HG03066 (cell line): ENCODE data around the gene DSP.

Source experiments
- ATAC-seq: cut with Tn5 transposase; IDR thresholded peaks from one replicate; pipeline ENCODE4 v1.9.1; 2021; ENCODE audit warnings: low read depth; ENCODE audit not compliant: unreplicated experiment

The DSP gene, protein sequence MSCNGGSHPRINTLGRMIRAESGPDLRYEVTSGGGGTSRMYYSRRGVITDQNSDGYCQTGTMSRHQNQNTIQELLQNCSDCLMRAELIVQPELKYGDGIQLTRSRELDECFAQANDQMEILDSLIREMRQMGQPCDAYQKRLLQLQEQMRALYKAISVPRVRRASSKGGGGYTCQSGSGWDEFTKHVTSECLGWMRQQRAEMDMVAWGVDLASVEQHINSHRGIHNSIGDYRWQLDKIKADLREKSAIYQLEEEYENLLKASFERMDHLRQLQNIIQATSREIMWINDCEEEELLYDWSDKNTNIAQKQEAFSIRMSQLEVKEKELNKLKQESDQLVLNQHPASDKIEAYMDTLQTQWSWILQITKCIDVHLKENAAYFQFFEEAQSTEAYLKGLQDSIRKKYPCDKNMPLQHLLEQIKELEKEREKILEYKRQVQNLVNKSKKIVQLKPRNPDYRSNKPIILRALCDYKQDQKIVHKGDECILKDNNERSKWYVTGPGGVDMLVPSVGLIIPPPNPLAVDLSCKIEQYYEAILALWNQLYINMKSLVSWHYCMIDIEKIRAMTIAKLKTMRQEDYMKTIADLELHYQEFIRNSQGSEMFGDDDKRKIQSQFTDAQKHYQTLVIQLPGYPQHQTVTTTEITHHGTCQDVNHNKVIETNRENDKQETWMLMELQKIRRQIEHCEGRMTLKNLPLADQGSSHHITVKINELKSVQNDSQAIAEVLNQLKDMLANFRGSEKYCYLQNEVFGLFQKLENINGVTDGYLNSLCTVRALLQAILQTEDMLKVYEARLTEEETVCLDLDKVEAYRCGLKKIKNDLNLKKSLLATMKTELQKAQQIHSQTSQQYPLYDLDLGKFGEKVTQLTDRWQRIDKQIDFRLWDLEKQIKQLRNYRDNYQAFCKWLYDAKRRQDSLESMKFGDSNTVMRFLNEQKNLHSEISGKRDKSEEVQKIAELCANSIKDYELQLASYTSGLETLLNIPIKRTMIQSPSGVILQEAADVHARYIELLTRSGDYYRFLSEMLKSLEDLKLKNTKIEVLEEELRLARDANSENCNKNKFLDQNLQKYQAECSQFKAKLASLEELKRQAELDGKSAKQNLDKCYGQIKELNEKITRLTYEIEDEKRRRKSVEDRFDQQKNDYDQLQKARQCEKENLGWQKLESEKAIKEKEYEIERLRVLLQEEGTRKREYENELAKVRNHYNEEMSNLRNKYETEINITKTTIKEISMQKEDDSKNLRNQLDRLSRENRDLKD (N-terminal part only)

DNA sequence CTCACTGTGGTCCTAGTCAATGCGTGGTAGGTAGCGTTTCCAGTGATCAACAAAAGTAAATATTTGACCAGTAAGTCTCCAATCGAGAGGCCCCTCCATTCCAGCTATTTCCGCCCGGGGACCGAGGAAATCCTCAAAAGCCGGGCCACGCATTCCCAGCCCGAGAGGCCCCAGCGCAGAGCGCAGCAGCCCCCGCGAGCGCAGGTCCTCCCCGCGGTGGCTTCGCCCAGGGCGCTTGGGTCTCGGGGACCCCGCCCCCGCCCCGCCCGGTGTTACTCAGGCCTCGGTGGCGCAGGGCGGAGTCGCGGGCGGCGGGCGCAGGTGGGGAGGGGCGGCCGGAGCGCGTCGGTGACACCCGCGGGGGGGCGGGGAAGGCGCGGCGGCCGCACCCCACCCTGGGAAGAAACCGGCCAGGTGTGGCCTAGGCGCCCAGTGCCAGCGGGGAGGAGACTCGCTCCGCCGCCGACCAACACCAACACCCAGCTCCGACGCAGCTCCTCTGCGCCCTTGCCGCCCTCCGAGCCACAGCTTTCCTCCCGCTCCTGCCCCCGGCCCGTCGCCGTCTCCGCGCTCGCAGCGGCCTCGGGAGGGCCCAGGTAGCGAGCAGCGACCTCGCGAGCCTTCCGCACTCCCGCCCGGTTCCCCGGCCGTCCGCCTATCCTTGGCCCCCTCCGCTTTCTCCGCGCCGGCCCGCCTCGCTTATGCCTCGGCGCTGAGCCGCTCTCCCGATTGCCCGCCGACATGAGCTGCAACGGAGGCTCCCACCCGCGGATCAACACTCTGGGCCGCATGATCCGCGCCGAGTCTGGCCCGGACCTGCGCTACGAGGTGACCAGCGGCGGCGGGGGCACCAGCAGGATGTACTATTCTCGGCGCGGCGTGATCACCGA is at the start of gene DSP:
Gene DSP, plus strand, starts transcription at position 497 of the 890 bp plus-strand sequence. Its CDS starts 245 bp downstream, at position 742.
- ATAC-seq = no peak

DNA sequence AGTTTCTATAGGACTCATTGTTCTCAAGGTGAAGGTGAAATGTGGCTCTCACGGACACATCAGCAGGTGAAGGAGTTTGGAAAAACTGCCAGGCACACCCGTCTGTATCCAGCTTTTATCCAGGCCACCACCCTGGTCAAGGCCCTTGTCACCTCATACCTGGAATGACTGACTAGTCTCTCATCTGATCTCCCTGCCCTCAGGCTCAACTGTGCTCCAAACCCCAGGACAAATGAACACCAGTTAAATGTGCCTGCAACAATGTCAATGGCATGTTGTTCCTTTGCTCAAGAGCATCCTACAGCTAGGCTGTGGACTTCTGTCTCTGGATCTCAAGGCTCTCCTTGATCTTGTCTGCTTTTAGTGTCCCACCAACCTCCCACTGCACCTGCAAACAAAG is 47.6 kb upstream of the DSP start:
- ATAC-seq = no peak

DNA sequence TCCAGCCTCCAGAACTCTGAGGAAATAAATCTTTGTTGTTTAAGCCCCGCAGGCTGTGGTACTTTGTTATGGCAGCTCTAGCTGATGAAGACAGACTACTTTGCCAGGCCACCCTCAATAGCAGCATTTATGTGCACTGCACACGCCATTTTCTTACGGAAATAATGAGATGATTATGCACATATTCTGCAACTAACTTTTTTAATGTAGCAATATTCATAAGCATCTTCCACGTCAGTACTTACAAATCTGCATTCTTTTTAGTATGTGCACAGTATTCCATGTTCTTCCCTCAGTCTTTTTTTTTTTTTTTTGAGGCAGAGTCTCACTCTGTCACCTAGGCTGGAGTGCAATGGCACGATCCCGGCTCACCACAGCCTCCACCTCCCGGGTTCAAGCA is 46.8 kb upstream of the DSP start:
- ATAC-seq = no peak

DNA sequence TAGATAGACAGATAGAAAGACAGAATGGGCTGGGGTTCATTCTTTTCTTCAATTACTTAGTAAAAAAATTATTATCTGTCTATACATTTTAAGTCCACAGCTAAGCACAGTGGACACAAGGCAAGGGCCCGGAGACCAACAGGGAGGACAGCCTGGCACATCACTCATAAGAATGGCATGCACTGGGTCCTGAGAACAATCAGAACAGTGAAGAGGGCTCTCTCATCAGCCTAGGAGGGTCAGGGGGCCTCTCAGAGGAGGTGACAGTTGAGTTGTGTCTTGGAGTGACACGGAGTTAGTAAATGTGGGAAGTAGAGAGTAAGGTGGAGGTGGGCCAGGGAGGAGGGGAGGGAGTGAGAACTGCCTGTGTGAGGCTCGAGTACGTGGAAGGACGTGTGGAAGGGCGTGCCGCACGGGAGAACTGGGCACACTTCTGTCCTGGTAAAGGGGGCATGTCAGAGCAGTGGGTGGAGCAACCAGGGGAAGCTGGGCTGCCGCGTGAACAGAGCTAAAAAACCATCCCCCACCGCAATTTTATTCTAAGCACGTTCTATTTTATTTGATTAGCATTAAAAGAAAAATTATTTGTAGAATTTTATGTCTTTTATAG is 45.1 kb upstream of the DSP start:
- no peak for ATAC-seq

DNA sequence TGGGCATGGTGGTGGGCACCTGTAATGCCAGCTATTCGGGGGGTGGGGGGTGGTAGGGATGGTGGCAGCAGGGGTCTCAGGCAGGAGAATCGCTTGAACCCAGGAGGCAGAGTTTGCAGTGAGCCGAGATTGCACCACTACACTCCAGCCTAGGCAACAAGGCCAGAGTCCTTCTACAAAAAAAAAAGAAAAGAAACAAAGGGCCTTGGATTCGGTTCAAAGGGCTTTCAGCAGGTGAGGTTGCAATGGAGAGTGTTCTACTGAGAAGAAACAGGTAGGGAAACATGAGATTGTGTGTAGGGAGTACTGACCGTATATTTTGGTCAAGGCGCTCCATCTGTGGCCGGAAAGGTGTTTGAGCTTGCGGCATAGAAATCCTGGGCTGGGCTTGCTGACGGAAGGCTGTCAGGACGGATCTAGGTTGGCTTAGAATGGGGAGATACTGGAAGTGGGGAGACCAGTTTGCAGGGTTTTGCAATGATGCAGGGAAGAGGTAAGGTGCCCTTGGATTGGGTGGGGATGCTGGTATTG is 40.7 kb upstream of the DSP start:
- no peak for ATAC-seq

DNA sequence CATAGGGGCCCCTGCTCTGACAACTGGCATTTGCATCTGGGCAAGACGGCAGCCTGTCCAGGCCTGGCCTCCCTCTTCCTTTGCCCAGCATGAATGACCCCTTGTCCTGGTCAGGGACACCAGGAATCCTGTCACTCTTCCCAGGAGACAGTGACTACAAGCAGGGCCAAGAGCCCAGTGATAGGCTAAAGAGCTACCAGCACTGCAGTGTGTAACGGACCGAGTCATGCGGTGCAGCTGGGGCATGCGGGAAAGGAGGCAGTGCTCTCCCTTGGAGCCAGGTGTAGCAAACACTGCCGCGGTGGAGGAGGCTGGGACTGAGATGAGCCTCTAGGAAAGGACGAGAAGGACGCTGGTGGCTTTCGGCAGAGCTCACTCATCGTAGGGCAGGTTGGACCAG is 38.7 kb upstream of the DSP start:
- no peak for ATAC-seq

DNA sequence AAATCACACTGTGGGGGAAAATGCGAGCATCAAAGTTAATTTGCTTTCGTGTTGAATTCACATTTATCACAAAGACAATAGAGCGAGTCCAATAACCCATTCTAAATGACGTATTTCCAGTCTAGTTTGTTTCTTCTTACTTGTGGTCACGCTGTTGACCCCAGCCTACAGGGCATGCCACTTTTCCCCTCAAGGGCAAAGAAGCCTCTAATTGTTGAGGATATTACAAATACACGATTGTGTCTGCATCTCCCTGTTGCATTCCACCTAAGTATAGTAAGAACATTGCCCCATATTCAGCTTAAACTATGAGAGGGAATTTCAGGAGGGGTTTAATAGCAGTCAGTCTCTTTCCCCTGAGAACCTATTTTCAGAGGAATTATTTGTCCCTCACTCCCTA is 37.4 kb upstream of the DSP start:
- no peak for ATAC-seq

DNA sequence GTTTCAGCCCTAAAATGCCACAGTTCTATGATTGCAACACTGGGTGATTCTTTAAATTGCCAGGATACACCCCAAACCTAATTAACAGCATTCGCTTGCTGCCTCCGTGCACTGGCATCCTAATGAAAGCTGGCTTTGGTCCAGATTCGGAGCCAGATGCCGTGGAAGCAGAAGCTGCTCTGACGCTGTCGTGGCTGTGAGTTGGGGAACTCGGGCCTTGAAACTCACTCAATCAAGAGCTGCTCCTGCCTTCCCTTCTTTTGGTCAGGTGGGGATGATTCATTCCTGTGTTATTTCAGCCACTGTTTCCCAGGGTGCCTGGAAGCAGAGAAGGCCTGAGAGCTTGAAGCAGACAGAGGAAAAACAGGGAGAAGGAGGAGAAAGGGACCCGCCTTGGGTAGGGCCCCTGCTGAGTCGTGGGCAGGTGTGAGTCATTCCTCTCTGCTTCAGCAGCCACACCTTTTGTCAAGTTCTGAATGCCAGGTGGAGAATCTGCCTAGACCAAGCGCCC is 36.2 kb upstream of the DSP start:
- ATAC-seq = no peak

DNA sequence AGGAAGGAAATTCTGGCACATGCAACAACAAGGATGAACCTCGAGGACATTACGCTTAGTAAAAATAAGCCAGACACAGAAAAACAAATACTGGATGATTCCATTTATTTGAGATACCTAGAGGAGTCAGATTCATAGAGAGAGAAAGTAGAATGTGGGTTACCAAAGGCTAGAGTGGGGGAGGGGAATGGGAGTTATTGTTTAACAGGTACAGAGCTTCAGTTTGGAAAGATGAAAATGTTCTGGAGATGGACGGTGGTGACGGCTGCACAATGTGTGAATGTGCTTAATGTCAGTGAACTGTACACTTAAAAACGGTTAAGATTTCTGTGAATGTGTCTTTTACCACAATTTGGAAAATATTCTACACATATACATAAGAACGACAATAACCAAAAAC is 33.9 kb upstream of the DSP start:
- no peak for ATAC-seq

DNA sequence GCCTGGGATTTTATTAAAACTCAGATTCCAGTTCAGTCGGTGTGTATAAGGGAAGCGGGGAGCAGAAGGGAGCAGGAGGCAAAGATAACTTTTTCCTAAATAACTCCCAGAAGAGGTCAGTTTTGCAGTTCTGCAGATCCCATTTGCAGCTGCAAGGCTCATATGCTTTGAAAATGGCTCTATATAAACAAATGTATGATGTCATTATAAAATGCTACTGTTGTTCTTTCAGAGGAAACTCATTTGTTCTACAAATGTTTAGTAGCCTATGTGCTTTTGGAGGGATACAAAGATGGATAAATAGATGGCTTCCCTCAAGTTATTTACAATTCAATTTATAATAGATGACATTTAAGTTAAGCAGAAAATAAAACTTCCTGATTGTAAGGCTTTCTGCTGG is 29.2 kb upstream of the DSP start:
- ATAC-seq = no peak

DNA sequence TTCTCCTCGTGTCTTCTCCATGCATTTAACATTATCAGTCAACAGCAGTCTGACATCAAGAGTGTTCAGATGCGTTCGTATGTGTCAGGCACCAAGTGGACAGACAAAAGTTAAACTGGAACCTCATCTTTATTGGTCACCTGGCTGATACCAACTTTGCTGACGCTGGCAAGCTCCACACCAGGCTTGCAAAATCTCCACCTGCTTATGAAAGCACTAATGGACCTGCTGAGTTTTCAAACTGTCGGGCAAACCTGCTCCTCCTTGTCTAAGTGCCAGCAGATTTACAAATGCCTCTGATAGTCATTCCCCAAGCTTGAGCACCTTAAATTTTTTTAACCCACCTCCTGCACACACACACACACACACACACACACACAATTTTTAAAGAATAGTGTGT is 27.9 kb upstream of the DSP start:
- ATAC-seq = no peak

DNA sequence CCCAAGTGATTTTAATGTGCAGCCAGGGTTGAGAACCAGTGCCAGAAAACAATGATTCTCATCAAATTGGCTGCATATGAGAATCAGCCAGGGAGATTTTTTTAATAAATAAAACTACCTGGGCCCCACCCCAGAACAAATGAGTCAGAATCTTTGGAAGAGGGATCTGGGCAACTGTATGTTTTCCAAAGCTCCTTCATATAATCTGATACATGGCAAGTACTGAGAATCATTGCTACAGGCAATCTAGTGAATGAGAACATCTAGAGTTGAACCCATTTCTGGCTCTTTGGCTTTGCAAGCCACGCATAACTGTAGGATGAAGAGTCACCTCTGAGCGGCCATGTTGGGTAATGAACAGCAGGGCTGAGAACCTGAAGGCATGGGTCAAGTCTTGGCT is 26.1 kb upstream of the DSP start:
- ATAC-seq = no peak

DNA sequence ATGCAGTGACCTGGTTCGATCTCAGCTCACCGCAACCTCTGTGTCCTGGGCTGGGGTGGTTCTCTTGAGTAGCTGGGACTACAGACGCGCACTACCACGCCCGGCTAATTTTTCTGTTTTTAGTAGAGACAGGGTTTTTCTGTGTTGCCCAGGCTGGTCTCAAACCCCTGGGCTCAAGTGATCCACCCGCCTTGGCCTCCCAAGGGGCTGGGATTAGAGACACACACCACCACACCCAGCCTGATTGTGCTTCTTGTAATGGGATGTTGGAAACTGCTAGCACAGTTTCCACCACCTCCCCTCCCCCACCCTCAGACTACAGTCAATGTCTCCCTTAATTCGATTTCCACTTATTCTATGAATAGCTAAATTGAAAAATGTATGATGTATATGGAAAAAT is 22.6 kb upstream of the DSP start:
- no peak for ATAC-seq

DNA sequence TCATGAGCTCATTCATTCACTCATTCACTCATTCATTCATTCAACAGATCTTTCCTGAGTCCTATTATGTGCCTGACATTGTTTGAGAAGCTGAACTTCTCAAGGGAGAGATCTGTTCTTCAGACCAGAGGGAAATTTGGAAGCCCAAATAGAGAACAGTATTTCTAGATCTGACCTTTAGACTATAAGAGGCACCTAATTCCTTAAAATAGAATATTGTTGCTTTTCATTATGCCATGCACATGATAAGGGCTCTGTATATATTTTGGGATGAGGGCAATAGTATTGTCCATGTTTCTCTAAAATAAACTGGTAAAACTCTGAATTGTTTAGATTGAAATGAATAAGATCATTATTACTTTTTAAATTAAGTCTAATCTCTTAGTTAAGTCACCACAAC is 18.6 kb upstream of the DSP start:
- ATAC-seq = no peak

DNA sequence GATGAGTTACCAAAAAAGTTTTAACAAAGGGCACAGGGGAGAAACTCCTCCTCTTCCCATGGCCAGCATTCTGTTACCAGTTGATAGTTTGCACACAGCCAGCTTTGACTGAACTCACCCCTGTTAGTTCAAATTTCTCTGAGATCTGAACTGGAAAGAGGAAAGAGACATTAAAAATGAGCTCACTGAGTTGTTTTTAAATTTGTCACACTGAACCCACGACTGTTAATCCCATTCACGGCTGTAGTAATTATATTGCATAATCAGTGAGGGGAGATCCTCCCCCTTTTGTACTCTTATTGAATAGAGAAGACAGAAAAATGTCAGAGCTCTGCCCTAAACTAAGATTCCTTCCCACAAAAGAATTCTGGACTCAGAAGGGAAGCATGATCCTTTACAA is 17.5 kb upstream of the DSP start:
- ATAC-seq = no peak

DNA sequence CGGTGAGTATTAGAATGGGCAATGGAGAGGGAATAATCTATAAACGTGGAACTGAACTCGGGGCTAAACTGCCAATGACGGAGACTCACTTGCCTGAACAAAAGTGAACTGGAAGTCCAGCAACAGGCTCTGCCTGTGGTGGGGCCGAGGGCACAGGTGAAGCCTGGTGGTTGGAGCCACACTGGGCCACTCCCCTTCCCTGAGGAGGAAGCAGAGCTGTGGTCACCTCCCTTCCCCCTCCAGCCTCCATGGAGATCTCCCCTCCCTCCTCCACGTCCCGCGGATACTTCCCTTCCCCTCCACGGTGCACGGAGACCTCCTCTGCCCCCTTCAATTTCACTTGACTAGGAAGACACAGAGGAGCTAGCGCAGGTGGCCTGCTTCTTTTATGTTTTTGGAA is 14.7 kb upstream of the DSP start:
- ATAC-seq = no peak

DNA sequence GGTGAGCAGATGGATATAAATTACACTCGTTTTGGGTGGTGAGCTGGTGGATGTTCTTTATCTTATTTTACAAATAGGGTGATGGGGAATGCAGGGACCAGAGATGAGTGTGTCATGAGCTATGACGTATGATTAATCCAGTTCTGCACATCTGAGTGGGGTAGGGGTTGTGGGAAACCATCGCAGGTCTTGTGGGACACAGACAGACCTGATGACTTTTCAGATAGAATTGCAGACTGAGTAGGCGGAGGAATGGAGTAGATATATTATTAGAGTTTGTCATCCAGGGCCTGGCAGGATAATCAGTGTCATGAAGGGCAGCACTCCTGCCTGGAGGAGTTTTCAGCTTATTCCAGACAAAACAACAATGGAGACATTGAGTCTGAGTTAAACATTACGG is 12.9 kb upstream of the DSP start:
- no peak for ATAC-seq

DNA sequence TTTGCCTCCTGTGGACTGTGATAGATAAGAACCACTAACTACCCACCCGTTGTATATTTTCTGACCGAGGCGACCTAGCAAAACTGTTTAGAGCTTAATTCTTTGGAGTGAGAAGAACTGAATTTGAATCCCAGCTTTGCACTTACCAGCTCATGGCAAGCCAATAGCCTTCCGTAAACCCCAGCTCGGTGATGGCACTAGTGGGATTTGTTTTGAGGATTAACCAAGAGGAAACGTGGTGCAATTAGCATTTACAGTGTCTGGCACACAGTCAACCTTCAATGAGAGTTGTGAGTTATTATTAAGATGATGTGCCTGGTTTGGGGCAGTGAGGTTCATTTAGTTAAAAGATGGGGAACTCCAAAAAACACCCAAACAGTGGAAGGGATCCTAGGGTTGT is 12.3 kb upstream of the DSP start:
- no peak for ATAC-seq

DNA sequence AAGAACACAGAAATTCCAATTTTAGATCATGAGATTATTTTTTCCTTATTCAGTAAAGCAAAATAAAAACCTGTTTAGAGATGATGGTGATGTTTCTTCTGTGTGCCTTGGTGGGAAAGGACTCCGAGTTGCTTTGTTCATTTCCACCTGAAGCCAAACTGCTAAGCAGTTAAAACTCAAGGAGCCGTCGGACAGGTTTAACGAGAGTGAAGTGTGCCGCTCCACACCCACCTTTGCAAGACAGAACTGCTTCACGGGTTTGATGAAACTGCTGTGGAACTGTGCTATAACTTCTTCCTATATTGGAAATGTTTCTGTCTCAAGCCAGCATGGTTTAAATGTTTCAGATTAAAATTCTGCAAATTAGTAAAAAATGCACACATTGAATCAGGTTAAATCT is 9.2 kb upstream of the DSP start:
- no peak for ATAC-seq
